ENCODE measurements around the gene ITGA7. TPM values are rescaled to one million over a fixed set of nuclear protein-coding genes. Genes with fewer than 3 reads are reported as not detected.

Gene ITGA7
- total RNA-seq, 6 donors from 2014 or later = 4.6 to 30.4 (median 9.0) TPM

DNA sequence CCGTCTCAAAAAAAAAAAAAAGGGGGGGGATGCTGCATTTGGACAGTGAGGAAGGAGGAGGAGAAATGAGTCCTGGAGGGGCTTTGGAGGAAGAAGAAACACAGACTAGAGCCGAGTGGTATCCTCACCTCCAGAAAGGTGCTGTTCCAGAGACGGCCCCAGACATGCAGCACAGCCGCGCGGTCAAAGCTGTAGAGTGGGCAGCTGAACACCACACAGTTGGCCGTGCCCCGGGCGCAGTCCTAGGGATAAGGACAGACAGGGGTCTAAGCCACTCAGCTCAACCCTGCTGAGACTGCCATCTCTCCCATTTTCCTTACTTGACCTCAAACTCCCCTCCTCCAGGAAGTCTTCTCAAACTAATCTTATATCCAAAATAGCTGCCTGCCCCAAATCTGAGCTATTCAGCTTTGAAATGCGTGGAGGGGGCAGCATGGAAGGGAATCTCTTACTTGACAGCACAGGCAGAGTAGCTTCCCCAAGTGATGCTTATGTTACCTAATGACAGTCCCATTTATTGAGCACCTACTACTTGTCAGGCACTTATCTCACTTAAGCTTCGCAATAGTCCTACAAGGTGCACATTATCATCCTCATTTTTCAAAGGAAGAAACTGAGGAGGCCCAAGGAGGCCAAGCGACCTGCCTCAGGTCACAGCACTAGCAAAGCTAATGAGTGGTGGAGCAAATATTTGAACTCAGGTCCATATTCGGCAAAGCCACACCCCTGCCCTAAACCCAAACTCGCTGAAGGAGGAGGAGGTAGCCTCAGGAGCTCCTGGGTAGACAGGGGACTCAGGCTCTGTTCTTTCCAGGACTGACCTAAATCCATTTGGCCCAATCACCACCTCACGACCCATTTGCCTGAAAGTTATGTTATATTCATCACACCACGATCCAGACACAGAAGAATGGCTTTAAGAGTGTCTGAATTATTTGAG is 18.7 kb downstream of the ITGA7 start:
- Histone ChIP-seq H3K27me3 (no peaks in the 10 kb centered on the region), H3K9me3 (no peaks in the 10 kb centered on the region), H3K36me3 (no peaks in the 10 kb centered on the region), H3K27ac (no peak overlapping the region), H3K4me3 (no peak overlapping the region), H3K4me1 (no peaks in the 10 kb centered on the region)
- 86 to 87% methylated on average over 16 of the region's 16 CpGs for WGBS, 2 donors
- ATAC-seq (ENCODE audit: low FRiP score in 2 of 2) (no peak), DNase-seq (no peak)
- TF ChIP-seq POLR2AphosphoS5 (IDR thresholded peaks at IDR 0.05) (no peak), POLR2A (IDR thresholded peaks at IDR 0.05) (no peak), EP300 (IDR thresholded peaks at IDR 0.05) (no peak), CTCF (IDR thresholded peaks at IDR 0.05) (no peak)

DNA sequence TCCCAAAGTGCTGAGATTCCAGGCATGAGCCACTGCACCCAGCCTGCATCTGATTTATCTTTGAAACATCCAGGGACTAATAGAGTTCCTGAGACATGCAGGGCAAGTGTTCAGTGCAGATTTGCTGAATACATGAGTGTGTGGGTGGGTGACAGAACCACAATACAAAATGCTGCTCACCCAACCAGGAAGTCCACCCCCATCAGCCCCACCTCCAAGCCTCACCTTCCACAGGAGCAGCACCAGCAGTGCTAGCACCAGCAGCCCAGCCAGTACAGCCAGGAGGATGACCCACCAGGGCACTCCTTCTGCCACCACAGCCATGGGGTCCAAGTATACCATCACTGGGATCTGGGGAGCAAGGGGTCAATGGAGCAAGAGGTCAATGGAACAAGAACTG is 20.0 kb downstream of the ITGA7 start:
- H3K4me3 ChIP-seq = no peak overlapping the region
- no peak for DNase-seq
- H3K4me1 ChIP-seq = no peaks in the 10 kb centered on the region
- H3K9me3 ChIP-seq = no peaks in the 10 kb centered on the region
- no peak overlapping the region for H3K27ac ChIP-seq
- H3K27me3 ChIP-seq = no peaks in the 10 kb centered on the region
- TF ChIP-seq EP300 (IDR thresholded peaks at IDR 0.05) (no peak), CTCF (IDR thresholded peaks at IDR 0.05) (no peak), POLR2A (IDR thresholded peaks at IDR 0.05) (no peak), POLR2AphosphoS5 (IDR thresholded peaks at IDR 0.05) (no peak)
- no peaks in the 10 kb centered on the region for H3K36me3 ChIP-seq
- no peak for ATAC-seq (ENCODE audit: low FRiP score in 2 of 2)

- no peak for ATAC-seq (ENCODE audit: low FRiP score in 2 of 2)
- H3K9me3 ChIP-seq = no peaks in the 10 kb centered on the region
- 86 to 90% methylated on average over 9 of the region's 9 CpGs for WGBS, 2 donors
- H3K36me3 ChIP-seq = no peaks in the 10 kb centered on the region
- H3K4me3 ChIP-seq = no peak overlapping the region
- no peaks in the 10 kb centered on the region for H3K27me3 ChIP-seq
- no peak overlapping the region for H3K27ac ChIP-seq
- TF ChIP-seq CTCF (IDR thresholded peaks at IDR 0.05) (no peak), EP300 (IDR thresholded peaks at IDR 0.05) (no peak), POLR2A (IDR thresholded peaks at IDR 0.05) (no peak), POLR2AphosphoS5 (IDR thresholded peaks at IDR 0.05) (no peak)
- H3K4me1 ChIP-seq = peaks cover 5 to 9% (median 7%) of the 10 kb centered on the region in 4 donors
- no peak for DNase-seq
These were observed 21.2 kb downstream of the ITGA7 start for GRCh38 chr12:55686366-55687010.

DNA sequence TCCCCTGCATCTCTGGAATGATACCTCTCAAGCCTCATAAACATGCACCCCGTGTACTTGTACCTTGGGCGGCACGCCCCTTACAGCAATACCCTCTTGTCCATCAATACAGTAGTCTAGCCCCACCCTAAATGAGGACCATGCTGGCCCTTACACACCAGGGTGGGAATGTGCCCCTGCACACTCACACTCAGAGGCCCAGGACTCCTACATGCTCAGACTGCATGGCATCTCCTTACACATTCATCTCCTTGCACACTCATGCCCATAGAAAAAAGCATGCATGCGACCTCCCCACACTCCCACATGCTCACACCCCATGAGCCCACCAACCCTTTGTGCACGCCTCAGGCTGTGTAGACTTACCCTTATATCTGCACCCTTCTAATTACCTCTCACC is 22.0 kb downstream of the ITGA7 start:
- Histone ChIP-seq H3K27me3 (no peaks in the 10 kb centered on the region), H3K4me1 (peaks cover 7 to 16% (median 14%) of the 10 kb centered on the region in 4 donors), H3K36me3 (no peaks in the 10 kb centered on the region), H3K27ac (no peak overlapping the region), H3K9me3 (no peaks in the 10 kb centered on the region), H3K4me3 (no peak overlapping the region)
- 92 to 93% methylated on average over 5 of the region's 5 CpGs for WGBS, 2 donors
- DNase-seq = no peak
- ATAC-seq (ENCODE audit: low FRiP score in 2 of 2) = no peak
- TF ChIP-seq CTCF (IDR thresholded peaks at IDR 0.05) = no peak
- TF ChIP-seq POLR2A (IDR thresholded peaks at IDR 0.05) = no peak
- TF ChIP-seq POLR2AphosphoS5 (IDR thresholded peaks at IDR 0.05) = no peak

Data from upper lobe of left lung (tissue), 6 donors.